NCI-H2227 (cell line): ENCODE measurements around the gene LRMDA.

Source experiments
- DNase-seq: peaks from one replicate; lab custom pipeline; 2025; ENCODE audit not compliant: unreplicated experiment; lab: John Stamatoyannopoulos, UW

Gene LRMDA

DNA sequence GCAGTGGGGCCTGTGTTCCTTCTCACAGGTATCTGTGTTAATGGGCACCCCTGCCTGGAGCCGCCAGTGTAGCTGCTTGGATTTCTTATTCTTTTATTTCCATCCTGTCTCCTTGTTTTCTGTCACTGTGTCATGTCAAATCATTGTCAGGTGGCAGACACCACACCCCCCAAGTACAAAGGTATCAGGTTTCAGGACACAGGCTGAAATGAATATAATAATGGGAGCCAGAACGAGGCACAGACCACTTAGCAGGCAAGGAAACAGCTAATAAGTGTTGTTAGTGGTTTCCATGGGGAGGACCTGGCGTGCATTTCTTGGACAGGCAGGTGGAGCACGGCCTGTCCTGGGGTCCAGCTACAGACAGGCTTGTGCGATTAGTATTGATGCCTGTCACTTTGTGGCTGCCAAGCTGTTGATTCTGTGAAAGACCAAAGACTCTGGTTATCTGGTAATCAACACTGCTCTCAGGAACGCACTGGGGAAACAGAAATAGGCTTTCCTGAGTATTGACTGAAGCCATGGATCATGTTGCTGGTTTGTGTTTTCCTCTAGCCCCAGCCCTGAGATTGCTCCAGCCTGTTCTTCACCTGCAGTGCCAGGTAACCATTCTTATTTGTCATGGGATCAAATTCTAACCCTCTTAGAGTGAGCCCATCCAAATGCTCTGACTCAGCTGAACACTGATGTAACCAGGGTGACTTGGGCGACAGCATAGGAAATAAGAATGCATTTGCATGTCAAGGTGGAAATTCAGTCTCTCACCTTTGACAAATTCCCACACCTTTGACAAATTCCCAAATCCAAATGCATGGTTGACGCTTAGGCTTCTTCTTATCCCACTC, 1002.0 kb downstream of the LRMDA start:
- DNase-seq = peak; percentile 80

DNA sequence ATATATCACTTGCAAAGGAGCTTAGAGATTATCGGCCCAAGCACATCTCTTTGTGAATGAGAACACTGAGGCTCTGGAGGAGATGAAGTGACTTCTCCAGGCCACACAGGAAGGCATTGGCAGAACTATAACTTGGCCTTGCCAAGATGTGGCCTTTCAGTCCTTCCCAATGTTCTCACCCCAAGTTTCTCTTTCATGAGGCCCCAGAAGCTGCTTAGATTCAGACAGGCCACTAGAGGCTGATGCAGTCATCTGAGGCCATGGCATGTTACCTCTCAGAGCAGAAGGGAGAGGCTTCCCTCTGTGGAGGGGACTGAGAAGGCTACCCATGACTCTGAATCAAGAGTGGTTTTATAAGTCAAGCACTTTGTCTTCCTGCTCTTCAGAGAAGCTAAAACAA, 1003.7 kb downstream of the LRMDA start:
- DNase-seq = no peak

DNA sequence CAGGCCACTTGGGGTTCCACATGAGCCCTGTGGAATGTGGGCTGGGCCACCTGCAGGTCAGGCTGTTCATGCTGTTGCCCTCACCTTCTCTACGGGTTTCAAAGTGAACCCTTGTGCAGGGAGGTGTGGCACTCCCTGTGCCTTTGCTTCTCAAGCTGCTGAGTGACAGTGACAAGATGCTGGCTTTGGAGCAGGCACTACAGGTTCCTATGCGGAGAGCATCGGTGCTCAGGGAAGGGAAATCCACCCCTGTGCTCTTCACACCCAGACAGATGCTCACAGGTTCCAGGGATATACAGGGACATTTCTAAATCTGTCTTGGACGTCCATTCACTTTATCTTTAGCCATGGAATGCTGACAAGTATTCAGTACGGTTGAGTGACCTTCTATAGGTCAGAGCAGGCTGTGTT, 1005.0 kb downstream of the LRMDA start:
- no peak for DNase-seq

DNA sequence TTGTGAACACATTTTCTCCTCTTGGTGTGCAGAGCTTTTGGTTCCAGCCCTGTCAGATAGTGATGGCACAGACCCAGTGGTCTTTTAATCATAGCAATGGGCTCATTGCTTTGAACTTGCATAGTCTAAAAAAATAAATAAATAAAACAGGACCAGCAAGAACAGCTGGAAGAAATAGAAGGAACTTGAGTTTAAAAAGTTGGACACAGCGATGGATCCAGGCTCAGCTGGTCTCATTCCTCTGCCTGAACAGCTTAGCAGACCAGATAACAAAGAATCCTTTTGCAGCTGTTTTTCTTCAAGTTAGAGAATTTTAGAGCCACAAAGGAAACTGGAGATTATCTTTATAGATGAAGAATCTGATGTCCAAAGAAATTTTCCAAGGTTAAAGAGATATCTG, 1005.6 kb downstream of the LRMDA start:
- no peak for DNase-seq

DNA sequence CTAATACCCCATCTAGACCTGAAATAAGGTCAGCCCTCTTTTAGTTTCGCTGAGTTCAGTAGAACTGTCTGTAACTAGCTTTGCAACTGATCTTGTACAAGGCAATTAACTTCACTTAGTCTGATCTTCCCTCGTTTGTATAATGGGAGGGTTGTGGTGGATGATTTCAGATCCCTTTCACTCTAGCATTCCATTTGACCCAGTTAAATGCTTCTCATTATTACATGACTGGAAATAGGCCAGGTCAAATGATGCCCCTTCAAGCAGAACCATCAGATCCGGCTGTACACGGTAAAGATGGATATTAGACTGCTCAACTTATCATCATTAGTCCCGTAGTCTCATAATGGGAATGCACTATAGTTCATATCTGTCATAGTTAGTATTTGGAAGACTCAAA, 1009.0 kb downstream of the LRMDA start:
- no peak for DNase-seq

DNA sequence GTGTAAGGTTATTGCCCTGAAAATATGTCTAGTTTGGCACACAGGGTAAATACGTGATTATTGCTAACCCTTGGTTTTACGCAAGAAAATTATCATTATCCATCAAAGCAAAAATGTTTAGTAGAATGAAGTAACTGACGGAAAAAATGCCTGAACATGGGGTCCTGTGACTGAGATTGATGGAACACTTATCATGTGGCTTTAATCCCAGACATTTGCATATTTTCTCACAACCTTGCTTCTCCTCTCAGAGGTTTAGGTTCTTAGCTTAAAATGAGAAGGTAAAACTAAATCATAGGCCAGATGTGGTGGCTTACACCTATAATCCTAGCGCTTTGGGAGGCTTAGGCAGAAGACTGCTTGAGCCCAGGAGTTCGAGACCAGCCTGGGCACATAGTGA, 1010.7 kb downstream of the LRMDA start:
- DNase-seq = no peak

DNA sequence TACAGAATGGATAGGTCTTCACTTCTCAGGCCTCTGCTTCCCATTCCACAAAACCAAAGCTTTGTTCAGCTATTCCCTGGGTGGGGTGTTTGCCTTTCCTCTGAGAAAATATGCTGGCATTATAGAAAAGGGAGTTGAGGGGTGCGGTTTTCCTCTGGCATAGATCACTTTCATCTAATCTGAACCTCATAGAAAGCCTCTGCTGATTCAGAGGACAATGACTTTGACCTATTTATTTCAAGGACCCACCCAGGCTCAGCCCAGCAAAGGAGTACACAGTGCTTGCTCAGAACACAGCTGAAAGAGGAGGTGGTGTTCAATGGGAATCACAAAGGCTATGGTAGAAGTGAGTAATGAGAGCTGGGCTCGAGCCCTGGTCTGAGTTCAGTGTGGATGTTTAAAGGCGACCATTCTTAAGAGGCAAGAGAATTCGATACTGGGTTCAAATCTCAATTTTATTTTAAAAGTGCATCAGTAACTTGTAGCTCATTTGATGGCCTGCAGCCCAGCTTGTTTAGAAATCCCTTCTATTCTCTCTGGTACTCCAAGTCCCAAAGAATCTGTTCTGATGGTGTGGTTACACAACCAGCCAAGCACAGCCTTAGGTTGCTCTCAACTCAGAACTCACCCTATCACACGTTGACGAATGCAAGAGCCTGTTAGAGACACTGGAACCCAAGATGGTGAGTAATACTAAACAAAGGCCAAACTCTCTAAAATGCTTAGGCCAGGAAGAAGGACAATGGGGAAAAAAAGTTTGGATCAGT, 1012.8 kb downstream of the LRMDA start:
- no peak for DNase-seq

DNA sequence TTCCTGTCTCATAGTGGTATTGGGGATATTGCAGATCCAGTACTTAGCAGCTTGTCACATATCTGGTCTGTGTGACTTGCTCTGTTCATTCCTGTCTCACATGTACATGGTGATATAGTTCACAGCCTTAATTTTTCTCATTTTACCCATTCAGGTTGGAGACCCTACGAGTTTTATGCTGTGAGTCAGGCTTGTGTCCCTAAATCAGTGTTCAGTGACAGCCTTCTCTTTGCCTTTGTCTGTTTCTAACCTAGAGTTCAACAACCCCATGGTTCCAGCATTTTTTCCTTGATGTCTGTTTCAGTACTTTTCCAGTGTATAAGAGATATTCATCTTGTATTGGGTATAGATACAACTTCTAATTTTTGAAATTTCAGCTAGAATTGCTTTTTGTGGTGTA, 1016.2 kb downstream of the LRMDA start:
- no peak for DNase-seq

DNA sequence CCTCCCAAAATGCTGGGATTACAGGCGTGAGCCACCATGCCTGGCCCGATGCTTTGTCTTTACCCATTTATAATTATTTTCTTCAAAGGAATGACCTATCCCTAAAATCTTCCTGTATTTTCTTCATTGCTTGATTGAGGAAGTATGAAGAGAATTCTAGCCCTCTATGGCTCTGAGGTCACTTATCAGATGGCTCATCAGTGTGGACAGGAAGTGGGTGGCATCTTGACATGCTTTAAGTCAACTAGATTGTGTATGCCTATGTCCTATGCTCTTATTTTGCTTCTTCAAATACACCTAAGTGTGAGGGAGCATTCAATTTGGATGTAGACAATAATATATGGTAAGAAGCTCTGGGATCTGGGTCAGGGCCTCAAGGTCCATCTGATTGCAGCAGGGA, 1020.5 kb downstream of the LRMDA start:
- no peak for DNase-seq

DNA sequence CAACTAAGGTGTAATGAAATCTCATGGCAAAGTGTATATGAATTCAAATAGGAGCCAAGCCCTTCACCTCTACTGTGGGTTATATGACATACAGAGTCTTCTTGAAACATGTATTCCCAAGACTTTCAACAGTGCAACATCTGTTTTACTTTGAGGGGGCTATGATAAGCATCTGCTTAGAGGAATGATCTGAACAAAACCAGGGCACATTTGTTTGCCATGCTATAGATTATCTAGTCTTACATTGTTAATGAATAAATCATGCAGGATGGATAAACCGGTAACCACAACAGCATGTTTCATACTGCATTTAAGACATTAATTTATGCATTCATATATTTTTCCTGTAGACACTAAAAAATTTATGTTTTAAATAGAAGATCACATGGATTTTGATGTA, 1021.9 kb downstream of the LRMDA start:
- DNase-seq = no peak

DNA sequence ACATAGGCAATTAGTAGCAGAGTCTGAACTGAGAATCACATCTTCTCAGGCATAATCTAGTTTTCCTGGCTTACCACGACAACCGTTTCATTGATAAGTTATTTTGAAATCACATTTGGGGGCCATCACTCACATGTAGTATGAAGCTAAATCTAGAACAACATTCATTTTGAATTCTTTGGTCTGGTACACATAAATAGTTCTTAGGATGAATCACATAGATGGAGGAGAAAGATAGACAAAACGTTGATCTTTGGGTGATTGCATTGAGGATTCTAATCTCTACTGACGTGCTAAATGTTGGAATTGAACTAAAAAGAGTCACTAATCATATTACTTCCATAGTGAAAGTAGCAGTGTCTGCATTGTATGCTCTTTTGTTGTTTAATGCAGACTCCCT, 1022.6 kb downstream of the LRMDA start:
- DNase-seq = no peak

DNA sequence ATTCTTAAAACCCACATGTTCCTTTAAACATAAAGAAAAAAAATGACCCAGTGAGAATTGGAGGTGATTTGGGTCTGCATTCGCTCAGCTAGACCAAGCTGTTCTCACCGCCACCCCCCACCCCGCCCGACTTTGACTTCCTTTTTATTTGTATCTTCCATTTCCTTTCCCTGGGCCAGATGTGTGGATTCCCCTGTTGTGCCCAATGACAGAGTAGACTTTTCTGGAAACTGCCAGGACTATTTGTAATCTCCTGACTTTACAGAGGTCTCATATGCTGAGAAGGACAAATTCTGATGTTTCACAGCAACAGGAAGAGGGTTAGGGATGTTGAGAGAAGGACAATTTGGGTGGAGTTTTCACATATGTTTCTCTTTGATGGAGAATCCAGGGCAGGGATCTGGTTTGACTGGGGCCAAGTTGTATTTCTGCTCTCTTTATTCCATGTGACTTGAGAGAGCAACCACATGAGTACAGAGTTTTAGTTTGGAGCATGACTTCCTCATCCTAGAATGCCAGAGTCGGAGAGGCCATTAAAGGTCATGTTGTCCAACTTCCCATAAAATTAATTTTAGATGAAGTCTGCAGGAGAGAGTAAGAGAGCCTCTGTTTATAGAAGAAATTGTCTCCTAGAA, 1023.2 kb downstream of the LRMDA start:
- DNase-seq = no peak

DNA sequence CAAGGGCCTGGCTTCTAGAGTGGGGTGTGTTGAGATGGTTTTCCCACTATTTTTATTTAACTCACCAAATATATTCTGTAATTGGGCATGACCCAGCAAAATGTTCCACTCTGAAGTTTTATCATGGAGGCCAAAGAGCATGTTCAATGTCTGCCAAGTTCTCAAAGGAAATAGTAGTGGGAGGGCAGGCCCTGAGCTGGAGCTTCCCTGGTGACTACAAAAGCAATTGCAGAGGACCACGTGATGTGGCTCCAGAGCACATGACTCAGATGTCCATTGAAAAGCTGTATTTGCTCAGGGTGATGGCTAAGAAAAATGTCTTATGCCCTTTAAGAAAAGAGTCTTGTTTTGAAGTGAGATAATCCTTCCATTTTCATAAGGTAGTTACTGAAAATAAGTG, 1024.8 kb downstream of the LRMDA start:
- DNase-seq = no peak

DNA sequence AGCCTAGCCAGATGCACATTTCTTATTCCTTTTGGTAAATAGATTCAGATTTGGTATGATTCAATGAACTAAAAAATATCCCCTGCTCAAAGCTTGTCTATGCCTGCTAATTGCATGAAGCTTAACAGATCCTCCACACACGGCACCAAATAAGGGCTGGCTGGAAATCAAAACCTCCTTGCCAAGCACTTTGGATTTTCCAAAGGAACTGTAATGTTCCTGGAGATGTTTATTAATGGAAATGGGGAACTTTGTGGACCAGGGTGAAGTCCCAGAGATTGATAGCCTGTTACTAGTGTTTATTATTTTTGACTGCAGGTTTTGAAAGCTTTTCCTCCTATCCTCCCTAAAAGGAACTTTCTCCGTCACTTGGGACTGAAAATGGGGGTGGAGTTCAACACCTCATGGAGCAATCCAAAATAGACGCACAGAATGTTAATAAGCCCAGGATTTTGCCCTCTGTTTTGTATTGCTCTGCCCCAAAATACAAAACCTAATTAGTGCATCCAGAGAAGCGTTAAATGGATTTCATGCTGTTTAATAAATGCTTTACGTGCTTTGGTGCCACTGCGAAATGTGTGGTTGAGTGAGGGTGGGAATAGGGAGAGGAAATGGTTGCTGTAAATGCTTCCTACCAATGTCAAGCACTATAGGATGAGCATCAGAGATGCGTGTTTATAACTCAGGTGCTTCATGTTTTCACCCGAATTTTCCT, 1027.7 kb downstream of the LRMDA start:
- DNase-seq = no peak

DNA sequence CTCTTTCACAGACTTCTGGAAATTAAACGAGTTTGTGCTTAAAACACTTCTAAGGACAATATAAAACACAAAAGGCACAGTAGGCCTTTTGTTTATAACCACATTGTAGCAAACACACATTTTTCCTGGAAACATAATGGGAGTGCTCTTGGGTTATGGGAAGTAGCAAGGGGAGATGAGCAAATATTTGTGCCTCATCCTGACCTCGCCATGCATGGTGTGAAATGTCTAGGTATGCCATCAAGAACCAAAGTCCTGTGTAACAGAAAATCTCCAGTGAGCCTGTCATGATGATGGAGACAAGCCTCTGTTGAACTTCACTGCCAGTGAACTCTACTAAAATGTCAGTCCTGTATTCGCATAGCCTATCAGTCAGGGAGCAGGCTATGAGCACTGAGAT, 1029.6 kb downstream of the LRMDA start:
- no peak for DNase-seq

DNA sequence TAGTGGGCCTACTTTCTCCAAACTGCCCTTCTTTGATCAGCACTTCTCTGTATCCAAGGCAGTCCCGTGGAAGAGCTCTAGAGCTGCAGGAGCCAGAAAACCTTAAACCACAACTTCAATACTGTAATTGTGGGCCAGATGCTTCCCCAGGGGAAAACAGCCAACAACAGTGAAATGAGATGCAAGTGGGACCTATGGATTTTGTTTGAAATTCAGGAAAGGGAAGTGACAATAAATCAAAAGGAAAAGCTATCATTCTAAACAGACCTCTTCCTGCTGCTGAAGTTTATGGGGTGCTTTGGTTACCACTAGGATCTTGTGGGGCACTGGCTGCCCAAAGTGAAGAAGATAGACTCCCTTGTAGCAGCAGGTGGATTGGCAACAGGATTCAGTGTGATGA, 1031.7 kb downstream of the LRMDA start:
- DNase-seq = no peak

DNA sequence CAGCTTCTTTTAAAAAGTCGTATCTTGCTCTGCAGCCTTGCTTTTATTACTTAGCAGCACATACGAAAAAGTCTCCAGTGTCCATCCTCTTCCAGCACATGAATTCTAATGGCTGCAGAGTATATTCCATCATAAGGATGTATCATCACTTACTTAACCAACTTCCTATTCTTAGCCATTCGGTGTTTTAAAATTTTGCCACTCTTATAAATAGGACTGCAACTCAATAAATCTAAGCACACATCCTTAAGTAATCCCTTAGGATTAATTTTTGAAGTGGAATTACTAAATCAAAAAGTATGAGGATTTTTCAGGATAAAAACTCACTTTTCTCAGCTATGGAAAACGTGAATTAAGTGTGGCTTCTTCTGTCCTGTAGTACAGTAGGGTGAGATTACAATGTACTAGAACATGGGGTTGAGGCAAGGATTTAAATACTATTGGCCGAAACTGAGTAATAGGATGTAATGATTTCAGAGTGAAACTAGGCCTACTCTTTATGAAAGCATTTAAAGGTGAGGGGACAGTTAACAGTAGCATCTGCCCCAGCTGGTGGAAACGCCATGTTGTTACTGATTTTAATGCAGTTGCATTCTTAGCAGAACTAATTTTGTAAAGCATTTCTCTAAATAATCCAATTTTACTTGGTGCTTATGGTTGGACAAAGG, 1035.5 kb downstream of the LRMDA start:
- no peak for DNase-seq

DNA sequence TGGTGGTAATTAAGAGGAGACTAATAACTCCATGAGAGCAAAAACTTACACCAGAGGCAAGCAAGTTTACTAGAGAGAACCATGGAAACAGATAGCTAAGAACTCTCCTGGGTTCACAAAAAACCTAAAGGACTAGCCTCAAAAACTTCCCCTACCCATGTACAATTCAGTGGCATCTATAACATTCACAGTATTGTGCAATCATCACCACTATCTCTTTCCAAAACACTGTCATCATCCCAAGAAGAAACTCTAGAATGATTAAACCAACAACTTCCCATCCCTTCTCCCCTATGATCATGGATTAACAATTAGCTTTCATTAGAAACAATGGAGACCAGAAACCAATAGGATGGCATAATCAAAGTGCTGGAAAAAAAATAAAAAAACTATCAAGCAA, 1038.3 kb downstream of the LRMDA start:
- DNase-seq = no peak

DNA sequence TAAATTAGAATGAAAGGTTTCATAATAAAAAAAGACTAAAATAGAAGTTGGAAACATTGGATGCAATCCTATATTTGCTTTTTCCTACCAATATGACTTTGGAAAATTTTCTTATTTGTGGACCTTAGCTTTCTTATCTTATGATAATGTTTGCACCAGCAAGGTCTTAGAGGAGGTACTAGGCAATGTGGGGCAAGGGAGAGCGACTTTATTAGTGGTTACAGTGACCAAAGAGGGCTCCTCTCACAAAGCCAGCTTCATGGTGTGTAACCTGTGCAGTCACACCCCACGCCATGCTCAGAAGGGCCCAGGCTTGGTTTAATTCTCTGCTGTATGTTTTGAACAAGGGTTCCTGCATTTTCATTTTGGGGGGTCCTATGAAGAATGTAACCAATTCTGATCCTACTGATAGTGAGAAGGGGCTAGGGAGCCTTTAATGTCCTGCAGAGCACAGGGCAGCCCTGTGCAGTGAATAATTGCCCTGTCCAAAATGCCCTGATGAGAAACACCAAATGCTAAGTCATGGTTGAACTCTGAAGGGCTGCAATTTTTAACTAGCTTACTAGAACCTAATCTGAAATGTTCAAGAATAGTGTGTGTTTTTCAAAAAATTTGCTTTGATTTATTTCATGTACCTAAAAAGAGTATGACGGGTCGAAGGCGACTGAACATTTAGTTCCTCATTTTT, 1047.8 kb downstream of the LRMDA start:
- no peak for DNase-seq

DNA sequence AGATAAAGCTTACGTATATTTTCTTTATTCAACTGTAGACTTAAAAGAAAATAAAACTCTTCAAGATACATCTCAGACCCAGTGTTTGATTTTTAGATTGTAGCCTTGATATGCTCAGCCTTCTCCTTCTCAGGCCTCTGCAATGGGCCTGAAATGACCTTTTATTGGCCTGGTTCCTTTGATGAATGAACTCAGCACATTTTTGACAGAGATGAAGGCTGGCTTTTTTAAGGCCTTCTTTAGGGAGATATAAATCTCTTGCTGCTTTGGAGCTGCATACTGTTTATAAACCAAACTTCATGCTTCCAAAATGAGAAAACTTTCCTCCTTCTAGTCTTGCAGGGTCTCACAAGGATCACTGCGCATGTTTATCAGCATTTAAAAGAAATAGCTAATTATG, 1049.8 kb downstream of the LRMDA start:
- no peak for DNase-seq
